ENCODE data around the gene CHD9.
"Not testable (repeated sequence)": the region's sequence is repeated elsewhere in the genome, so short reads cannot be mapped to it uniquely, and the experiment has no call there.

The CHD9 gene

DNA sequence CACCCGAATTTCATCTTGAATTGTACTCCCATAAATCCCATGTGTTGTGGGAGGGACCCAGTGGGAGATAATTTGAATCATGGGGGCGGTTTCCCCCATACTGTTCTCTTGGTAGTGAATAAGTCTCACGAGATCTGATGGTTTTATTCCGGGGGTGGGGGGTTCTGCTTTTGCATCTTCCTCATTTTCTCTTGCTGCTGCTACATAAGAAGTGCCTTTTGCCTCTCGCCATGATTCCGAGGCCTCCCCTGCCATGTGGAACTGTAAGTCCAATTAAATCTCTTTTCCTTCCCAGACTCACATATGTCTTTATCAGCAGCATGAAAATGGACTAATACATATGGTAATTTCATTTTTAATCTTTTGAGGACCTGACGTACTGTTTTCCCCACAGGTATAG, 20.7 kb downstream of the CHD9 start:
- not testable (repeated sequence) for DNase-seq (ENCODE audit: low read depth, low spot score)

DNA sequence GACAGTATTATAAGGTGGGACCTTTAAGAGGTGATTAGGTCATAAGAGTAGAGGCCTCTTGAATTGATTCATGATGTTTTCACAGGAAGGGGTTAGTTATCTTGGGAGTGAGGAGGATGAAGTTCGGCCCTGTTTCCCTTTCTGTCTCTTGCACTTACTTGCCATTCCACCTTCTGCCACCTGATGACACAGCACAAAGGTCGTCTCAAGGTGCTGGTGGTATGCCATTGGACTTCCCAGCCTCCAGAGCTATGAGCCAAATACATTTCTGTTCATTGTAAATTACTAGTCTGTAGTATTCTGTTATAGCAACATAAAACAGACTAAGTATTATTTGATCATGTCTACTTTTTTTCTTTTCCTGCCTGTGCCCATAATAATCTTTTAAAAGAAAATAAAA, 23.5 kb downstream of the CHD9 start:
- DNase-seq (ENCODE audit: low read depth, low spot score): no peak

DNA sequence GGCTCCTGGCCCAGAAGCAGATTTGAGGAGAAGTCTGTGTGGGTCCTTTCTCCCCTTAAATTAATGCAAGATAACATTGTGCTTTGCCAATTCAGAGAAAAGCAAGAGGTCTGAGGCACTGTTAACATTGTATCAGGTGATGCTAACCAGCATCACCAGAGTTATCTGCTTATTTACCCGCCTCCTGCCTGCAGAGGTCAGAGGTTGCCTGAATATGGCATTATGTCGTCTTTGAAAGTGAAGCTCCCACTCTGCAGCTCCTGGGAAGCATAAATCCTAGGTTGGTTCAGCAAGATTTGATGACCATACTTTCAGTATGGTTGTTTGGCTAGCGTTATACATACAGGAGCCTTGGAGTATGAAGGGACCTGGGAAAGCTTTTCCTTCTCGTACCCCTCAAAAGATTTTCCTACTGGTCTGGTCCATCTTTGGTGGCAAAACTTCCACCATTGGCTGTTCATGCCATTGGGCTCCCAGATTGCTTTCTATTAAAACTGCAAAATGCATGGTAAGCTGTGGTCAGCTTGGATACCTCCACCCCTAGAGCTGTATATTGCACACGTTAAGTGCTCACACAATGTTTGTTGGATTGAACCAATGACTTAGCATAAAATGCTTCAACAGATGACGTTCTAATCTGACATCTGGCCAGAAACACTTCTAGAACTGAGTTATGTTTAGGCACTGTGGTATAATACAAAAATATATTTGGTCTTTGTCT, 24.1 kb downstream of the CHD9 start:
- no peak for DNase-seq (ENCODE audit: low read depth, low spot score)

DNA sequence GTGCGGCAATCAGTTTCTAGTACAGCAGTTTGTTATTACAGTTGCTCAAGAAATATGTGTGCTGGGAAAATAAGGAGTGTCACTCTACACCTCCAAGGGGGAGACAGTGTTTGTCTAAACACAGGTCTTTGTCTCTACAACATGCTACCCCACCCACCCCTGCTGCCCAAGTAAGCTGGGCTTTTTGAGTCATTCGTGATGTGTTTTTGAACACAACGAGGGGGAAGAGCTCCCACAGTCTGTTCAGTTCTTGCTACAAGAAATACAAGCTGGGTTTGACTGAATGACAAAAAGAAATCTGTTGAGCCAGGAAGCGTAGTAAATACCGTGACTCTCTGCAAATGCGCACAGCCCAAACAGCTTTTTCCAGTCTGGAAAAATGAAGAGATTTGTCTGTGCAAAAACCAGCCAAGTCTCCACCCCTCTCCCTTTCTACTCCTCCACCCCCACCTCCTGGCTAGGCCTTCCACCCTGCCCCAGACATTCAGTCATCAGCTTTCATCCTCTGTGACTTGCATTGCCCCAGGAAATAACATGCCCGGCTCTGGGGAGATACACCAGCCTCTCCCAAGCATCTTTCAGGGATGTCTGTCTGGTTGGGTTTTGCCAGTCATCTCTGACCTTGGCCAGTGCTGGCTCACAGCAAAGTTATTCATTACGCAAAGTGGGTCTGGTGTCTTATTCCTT, 25.7 kb downstream of the CHD9 start:
- peak; percentile 83 for DNase-seq (ENCODE audit: low read depth, low spot score)

DNA sequence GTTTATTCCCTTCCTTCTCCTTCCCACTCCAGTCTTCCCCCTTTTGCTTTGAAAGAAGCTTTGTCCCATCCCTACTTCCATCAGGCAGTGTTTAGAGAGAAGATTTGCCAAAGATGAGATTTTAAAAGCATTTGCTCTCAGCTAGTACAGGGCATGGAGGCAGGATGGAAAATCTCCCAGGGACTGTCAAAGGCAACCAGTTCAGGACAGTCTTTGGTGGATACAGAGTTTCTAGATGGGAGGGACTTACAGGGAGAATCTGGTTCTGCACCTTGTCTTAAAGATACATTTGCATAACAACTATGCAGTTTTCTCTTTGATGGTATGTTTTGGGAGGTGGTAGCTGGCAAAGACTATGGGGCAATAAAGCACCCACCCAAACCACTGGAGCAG, 26.2 kb downstream of the CHD9 start:
- DNase-seq (ENCODE audit: low read depth, low spot score): no peak

DNA sequence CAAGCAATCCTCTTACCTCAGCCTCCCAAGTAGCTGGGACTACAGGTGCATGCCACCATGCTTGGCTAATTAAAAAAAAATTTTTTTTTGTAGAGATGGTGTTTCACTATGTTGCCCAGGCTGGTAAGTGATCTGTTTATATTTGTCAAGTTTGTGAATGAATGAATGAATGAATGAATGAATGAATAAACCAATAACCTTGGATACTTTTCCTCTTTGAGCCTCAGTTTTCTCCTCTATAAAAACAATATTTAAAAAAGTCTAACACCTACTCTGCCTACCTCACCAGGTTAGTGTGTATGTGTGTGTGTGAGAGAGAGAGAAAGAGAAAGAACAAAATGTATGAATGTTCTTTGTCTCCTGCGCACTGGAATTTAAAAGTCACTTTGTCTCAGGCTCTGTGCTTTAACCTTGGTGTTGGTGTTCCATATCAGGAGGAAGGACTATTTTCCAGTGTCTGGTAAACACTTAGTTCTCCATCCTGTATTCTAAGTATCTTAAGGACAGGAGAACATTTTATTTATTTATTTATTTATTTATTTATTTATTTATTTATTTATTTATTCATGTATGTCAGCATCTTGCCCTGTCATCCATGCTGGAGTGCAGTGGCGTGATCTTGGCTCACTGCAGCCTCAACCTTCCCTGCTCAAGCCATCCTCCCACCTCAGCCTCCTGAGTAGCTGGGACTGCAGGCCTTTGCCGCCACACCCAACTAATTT, 27.1 kb downstream of the CHD9 start:
- DNase-seq (ENCODE audit: low read depth, low spot score): no peak

DNA sequence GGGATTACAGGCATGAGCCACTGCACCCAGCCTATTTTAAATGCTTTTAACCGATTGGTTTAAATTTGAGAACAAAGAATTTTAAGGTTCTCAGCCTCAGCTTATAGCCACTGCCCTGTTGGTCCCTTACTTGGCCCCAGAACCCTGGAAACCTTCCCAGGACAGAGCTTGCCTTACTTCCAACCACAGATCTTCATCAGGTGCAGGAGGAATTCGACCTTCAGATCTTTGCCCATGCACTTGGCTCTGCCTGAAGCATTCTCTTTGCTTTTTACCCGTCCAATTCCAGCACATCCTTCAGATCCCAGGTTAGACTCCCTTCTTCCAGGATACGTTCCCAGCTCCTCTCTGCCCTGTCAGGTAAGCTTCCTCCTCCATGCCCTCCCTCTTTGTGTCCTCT, 27.7 kb downstream of the CHD9 start:
- DNase-seq (ENCODE audit: low read depth, low spot score): no peak

DNA sequence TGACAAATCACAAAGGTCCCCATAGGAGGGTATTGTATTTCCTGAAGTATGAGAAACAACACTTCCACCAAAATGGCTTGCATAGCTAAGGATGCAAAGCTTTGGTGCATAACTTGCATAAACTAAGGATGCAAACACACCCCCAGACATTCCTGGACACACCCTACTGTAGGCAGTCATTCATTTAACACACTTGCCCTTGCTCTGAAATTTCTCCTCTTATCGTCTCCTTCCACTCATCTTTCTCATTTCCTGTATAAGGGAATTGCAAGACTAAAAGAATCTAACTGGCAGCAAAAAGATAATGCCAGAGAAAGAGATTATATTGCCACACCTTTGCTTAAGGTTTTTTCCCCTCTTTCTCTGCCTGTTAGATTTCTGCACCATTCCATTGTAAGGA, 28.3 kb downstream of the CHD9 start:
- DNase-seq (ENCODE audit: low read depth, low spot score): no peak

DNA sequence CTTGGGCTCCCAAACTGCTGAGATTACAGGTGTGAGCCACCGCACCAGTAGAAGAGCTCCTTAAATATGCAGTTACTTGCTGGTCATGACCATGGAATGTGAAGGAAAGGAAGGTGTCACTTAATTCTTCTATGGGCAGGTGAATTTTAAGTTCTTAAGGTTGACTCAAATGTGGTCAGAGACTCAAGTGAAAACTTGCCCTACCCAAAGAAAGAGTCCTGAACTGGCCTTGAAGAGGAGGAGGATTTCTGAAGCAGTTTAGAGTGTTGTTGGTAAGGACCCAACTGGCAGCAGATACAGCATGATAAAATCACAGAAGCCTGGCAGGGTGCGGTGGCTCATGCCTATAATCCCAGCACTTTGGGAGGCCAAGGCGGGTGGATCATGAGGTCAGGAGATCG, 29.4 kb downstream of the CHD9 start:
- no peak for DNase-seq (ENCODE audit: low read depth, low spot score)

DNA sequence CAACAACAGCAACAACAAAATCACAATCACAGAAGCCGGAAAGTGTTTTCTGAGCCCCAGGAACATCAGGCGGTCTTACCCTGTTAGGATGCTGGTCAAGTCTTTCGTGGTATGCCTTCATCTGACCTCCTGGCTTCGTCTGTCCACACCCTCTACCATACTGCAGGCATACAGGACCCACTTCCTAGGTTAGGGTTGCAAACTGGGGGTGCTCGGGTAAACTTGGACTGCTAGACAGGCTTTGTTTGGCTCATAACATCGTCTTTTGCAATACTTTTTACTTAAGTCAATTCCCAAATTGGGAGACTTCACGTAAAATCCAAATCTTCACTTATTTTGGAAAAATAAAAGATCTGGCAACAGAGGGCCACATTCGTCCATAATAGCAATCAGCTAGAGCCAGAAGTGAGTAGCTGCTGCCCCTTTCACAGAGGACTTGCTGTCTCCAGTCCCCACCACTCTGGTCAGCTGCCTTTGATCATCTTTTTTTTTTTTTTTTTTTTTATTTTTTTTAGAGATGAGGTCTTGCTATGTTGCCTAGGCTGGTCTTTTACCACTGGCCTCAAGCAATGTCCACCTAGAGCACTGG, 30.0 kb downstream of the CHD9 start:
- no peak for DNase-seq (ENCODE audit: low read depth, low spot score)

DNA sequence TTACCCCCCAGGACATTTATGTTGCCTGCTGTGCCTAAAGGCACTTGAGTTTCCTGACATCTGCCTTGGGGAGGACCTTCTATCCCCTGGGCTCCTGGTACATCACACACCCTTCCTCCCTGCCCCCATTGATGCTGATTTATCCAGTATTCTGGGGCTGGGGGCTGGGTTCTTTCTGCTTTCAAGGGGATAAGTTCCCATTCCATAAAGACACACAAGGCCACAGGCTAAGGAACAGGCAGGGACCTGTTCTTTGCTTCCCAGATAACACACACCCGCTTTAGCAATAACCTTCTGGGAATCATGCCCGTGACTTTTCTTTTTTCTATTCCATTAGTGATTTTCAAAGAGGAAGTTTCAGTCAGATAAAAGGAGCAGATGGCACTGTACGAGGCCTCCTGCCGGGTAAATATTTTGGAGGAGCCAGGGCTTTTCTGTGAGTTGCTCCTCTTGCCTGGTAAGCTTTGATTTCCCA, 30.6 kb downstream of the CHD9 start:
- DNase-seq (ENCODE audit: low read depth, low spot score): no peak

DNA sequence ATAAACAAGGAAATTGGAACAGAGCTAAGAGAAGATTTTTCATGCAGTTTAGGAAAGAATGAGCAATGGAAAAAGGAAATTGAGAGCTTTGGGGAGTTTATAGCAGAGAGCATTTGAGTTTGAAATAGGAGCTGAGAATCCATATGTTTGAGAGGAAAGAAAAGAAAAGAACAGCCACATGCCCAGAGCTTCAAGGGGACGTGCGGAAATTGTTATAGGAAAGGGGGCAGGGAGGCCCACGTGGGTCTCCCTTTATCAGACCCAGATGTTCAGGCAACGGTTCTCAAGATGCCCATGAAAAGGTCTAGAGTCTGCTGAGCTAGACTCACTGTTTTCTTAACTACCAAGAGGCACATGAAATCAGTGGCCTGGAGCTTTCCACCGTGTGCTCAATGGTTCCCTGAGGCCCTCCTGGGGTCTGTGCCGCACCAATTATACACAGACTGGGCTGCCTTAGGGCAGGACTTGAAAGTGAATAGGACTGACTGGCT, 31.2 kb downstream of the CHD9 start:
- DNase-seq (ENCODE audit: low read depth, low spot score): no peak

DNA sequence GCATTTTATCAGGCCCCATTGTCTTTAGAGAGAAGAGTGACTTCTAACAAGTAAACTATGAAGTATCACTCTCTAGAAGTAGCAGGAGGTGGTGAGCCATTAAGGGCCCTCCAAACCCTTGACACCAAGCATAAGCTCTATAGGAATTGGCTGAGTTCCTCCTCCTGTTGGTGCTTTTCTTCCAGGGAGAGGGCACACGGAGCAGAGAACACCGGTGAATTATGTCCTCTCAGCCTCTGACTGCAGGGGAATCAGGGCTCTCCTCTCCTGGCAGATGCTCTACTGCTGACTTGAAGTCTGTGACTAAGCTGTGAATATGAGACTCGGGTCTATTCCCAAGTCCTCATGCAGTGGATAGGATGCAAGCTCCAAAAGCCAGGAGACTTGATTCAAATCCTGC, 32.3 kb downstream of the CHD9 start:
- DNase-seq (ENCODE audit: low read depth, low spot score): no peak

DNA sequence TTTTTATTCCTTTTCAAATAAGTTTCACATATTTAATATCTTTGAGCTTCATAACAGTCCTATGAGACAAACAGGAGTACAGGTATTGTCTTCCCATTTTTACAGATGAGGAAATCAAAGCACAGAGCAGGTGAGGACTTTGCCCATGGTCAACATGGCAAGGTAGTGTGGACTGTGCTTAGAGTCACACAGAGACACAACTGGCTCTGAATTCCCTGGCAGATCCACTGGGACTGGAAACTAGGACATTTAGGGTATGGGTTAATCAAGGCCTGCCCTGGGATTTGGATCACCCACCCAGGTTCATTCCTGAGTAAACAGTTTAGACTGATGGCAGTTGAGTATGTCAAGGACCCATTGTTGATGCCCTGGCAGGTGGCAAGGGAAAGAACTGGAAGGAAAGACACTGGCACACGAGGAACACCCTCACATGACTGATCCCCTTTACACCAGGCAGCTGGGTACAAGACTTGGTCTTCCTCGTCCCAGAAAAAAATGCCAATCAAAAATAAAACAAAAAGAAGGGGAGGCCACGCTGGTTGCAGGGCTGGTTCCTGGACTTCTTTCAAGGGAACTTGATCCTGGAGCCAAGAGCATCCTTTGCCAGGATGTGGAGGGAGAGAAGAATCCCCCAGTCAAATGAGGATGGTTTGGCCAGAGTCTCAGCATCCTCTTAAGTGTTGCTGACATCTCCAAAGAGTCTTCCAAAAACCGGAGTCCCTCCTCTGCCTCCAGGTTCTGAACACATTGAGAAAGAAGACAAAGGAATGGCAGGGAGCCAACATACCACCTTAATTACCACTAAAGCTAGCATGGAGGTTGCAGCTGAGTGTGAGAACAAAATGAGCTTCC, 34.9 kb downstream of the CHD9 start:
- peak; percentile 67 for DNase-seq (ENCODE audit: low read depth, low spot score)

DNA sequence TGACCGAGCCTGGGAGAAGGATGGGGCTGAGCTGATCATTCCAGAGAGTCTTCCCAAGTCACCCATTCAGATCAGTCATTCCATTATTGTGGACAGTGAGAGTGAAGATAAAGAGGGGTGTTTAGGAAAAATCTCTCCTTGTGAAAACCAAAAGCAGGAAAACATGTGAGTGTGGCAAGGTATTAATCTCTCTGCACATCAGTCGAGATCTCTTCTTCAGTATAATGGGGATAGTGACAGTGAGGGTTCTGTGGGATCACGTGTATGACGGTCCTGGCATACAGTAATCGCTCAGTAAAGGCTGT, 35.4 kb downstream of the CHD9 start:
- DNase-seq (ENCODE audit: low read depth, low spot score): no peak

DNA sequence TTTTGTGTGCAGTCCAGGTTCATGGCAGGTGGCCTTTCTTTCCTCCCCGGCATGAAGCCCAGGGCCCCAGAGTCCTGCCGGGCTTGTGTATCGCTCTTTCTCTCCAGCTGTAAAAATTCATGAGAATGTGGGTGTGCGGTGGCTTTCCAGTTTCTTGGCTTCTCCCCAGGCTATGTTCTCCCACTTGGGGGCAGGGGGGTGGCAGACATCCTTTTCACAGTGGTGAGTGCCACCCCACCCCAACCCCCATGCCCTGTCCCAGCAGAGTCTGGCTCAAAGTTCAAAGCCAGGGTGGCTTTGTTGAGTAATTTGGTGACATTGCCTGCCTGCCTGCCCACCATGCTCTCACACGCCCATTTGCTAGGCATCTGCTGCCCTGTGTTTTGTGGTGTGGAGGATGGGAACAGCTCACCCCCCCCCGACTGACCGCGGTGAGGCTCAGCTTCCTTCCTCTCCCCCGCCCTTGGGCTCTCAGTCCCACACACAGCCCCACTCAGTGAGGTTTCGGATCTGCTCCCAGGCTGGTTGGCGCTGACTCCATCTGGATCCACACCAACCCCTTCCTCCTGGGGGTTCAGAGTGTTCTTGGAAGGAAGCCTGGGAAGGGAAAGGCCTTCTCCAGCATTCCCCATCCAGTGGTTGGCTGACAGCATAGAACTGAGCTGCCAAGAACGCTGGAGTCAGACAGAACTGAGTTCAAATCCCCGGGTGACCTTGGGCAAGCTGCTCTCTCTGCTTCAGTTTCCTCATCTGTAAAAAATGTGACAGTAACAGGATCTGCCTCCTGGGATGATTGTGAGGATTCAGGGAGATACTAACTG, 36.0 kb downstream of the CHD9 start:
- peak; percentile 98 for DNase-seq (ENCODE audit: low read depth, low spot score)

DNA sequence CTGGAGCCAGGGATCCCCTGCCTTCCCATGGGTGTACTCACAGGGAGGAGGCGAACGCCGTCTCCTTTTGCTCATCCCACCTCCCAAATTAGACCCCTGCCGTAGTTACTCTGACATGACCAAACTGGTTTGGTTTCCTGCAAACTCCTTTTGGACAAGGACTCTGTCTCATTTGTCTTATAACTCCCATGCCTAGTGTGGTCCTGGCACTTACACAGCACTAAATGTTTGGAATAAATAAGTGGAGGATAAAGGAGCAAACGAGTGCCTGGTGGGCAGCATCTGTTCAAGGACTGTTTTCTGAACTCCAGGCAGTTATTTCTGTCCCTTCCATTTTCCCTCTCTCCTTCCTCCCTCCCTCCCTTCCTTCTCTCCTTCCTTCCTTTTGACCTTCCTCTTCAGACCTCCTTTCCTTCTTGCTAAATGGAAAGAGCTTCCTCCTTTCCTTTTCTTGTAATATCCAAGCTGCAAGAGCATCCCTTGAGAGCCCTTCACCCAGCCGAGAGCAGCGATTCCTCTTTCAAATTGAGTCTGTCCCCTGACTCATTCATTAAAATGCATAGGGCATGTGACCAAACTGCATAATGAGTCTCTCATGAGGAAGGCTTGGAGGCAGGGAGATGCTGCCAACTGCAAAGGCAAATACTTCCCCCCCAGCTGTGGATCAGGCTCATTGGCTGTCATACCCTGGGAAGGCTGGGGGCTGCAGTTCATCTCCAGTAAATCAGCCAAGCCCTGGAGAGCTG, 36.8 kb downstream of the CHD9 start:
- DNase-seq (ENCODE audit: low read depth, low spot score): peak; percentile 95

DNA sequence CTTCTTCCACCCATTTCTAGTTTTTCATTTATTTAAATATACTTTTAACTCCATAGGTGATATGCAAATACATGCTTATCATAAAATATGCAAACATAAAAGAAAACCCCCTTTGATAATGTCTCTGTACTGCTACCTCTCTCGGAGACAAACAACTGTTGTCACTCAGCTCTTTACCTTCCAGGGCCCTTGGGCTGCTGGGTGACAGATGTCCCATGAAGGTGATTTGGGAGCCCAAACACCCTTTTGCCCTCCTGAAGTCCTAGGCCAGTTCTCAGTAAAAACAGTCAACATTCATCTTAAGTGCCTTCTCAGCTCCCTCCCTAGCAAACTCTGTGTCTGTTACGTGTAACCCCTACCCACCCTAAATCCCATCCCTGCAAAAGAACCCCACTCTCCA, 37.5 kb downstream of the CHD9 start:
- no peak for DNase-seq (ENCODE audit: low read depth, low spot score)

DNA sequence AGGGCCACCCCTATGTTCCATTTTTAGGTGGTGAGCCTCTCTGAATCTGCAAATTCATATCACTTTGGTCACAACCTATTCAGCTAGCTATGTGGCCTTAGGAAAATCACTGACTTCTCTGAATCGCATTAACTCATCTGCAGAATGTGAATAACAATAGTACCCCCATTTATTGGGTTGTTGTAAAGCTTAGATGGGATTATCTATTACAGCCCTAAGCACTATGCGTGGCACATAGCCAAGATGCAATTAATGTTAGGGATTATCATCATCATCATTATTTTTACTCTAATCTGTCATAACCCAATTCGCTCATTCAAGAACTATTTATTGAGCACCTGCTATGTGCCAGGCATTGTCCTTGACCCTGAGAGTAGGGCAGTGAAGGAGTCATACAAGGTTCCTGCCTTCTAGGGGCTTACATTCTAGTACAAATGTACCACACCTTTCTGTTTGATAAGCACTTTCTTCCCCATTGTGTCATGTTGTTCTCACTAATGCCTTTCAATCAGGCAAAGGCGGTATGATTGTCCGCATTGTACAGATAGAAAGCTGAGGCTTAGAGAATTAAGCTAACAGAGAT, 38.5 kb downstream of the CHD9 start:
- no peak for DNase-seq (ENCODE audit: low read depth, low spot score)

Data from astrocyte of the hippocampus (primary cell).